Activated CD4-positive, alpha-beta memory T cell treated with anti-CD3 and anti-CD28 coated beads for 36 hours (primary cell): ENCODE data around the gene XK. TPM values are rescaled to one million over a fixed set of nuclear protein-coding genes. Genes with fewer than 3 reads are reported as not detected.
A peak's percentile ranks its signal among the peaks of the same experiment; 100 is the strongest.

Experiments
- CTCF ChIA-PET: fragments of 350-600 bp; sonication (Branson Sonifier 250); formaldehyde crosslinking; loops from one replicate; lab custom pipeline; 2021; ENCODE audit warnings: antibody characterized with exemption, inconsistent platforms; lab: Charles Lee
- POLR2A ChIA-PET: fragments of 350-600 bp; sonication (Branson Sonifier 250); formaldehyde crosslinking; loops from one replicate; lab custom pipeline; 2021; ENCODE audit warnings: antibody characterized with exemption; lab: Charles Lee
- DNase-seq: peaks from one replicate; pipeline ENCODE4 v3.0.0-alpha.2; 2020
- H3K27ac Mint-ChIP-seq: one replicate; pipeline ENCODE4 v1.8.0; 2021; ENCODE audit warnings: mixed read lengths
- H3K27me3 Mint-ChIP-seq: one replicate; pipeline ENCODE4 v1.8.0; 2021; ENCODE audit warnings: mixed read lengths
- H3K36me3 Mint-ChIP-seq: one replicate; pipeline ENCODE4 v1.8.0; 2021; ENCODE audit warnings: mixed read lengths
- H3K4me1 Mint-ChIP-seq: one replicate; pipeline ENCODE4 v1.8.0; 2021; ENCODE audit warnings: low read depth, mixed read lengths
- H3K4me3 Mint-ChIP-seq: one replicate; pipeline ENCODE4 v1.8.0; 2021; ENCODE audit warnings: mild to moderate bottlenecking, mixed read lengths
- H3K9me3 Mint-ChIP-seq: one replicate; pipeline ENCODE4 v1.8.0; 2021; ENCODE audit warnings: mixed read lengths
- intact Hi-C: fragments of 100-400 bp; cut with micrococcal nuclease; formaldehyde crosslinking; loops from one replicate; pipeline ENCODE4 v1.15.1; 2023
- total RNA-seq, 2 experiments: library from RNA; stranded (reverse); gene quantifications; one replicate each; pipeline ENCODE4 v1.2.3, GENCODE V29; 2021

XK gene
- total RNA-seq, 2 experiments from 2014 or later: not detected

GRCh38 chrX:37659047-37659446 lies 26.5 kb upstream of the XK start:
- Mint-ChIP-seq H3K4me1 (no peaks in the 10 kb centered on the region), H3K4me3 (no peak overlapping the region), H3K27ac (no peak overlapping the region), H3K9me3 (no peaks in the 10 kb centered on the region), H3K27me3 (no peaks in the 10 kb centered on the region), H3K36me3 (no peaks in the 10 kb centered on the region)
- no peak for DNase-seq
- CTCF ChIA-PET: no interaction called here
- POLR2A ChIA-PET: no interaction called here
- intact Hi-C loops: no loop called here

- H3K36me3 Mint-ChIP-seq: no peaks in the 10 kb centered on the region
- ChIA-PET CTCF (no interaction called here), POLR2A (no interaction called here)
- H3K27ac Mint-ChIP-seq: no peak overlapping the region
- H3K9me3 Mint-ChIP-seq: no peaks in the 10 kb centered on the region
- DNase-seq: no peak
- H3K4me3 Mint-ChIP-seq: no peak overlapping the region
- H3K27me3 Mint-ChIP-seq: no peaks in the 10 kb centered on the region
- no peaks in the 10 kb centered on the region for H3K4me1 Mint-ChIP-seq
- intact Hi-C loops: no loop called here
Measured at GRCh38 chrX:37662181-37662580, 23.4 kb upstream of the XK start.

GRCh38 chrX:37666516-37666915 lies 19.1 kb upstream of the XK start:
- POLR2A ChIA-PET: no interaction called here
- Mint-ChIP-seq H3K4me3 (no peak overlapping the region), H3K36me3 (no peaks in the 10 kb centered on the region), H3K27ac (no peak overlapping the region), H3K9me3 (no peaks in the 10 kb centered on the region), H3K27me3 (peaks cover 1% of the 10 kb centered on the region), H3K4me1 (no peaks in the 10 kb centered on the region)
- intact Hi-C loops: no loop called here
- DNase-seq: no peak
- CTCF ChIA-PET: no interaction called here

GRCh38 chrX:37667141-37667540 lies 18.4 kb upstream of the XK start:
- Mint-ChIP-seq H3K4me3 (no peak overlapping the region), H3K27me3 (peaks cover 1% of the 10 kb centered on the region), H3K36me3 (no peaks in the 10 kb centered on the region), H3K4me1 (no peaks in the 10 kb centered on the region), H3K27ac (no peak overlapping the region), H3K9me3 (no peaks in the 10 kb centered on the region)
- no peak for DNase-seq
- POLR2A ChIA-PET: no interaction called here
- intact Hi-C loops: no loop called here
- CTCF ChIA-PET: no interaction called here

GRCh38 chrX:37672563-37672962 lies 13.0 kb upstream of the XK start:
- DNase-seq: no peak
- Mint-ChIP-seq H3K4me3 (no peak overlapping the region), H3K36me3 (no peaks in the 10 kb centered on the region), H3K4me1 (peaks cover 2% of the 10 kb centered on the region), H3K27ac (no peak overlapping the region), H3K9me3 (no peaks in the 10 kb centered on the region), H3K27me3 (peaks cover 1% of the 10 kb centered on the region)
- ChIA-PET CTCF (no interaction called here), POLR2A (no interaction called here)
- intact Hi-C loops: no loop called here

GRCh38 chrX:37676811-37677210 lies 8.8 kb upstream of the XK start:
- DNase-seq: no peak
- Mint-ChIP-seq H3K9me3 (no peaks in the 10 kb centered on the region), H3K4me3 (no peak overlapping the region), H3K4me1 (peaks cover 2% of the 10 kb centered on the region), H3K27me3 (no peaks in the 10 kb centered on the region), H3K36me3 (no peaks in the 10 kb centered on the region), H3K27ac (no peak overlapping the region)
- ChIA-PET CTCF (no interaction called here), POLR2A (no interaction called here)
- intact Hi-C loops: no loop called here

- intact Hi-C loops: no loop called here
- no peak for DNase-seq
- CTCF ChIA-PET: no interaction called here
- no peak overlapping the region for H3K27ac Mint-ChIP-seq
- H3K4me3 Mint-ChIP-seq: no peak overlapping the region
- no peaks in the 10 kb centered on the region for H3K9me3 Mint-ChIP-seq
- POLR2A ChIA-PET: no interaction called here
- H3K4me1 Mint-ChIP-seq: peaks cover 2% of the 10 kb centered on the region
- no peaks in the 10 kb centered on the region for H3K27me3 Mint-ChIP-seq
- H3K36me3 Mint-ChIP-seq: no peaks in the 10 kb centered on the region
Measured at GRCh38 chrX:37677243-37677642, 8.3 kb upstream of the XK start.

- Mint-ChIP-seq H3K4me1 (peaks cover 2% of the 10 kb centered on the region), H3K27me3 (peaks cover 2% of the 10 kb centered on the region), H3K36me3 (no peaks in the 10 kb centered on the region), H3K9me3 (no peaks in the 10 kb centered on the region), H3K27ac (no peak overlapping the region), H3K4me3 (no peak overlapping the region)
- intact Hi-C loops: no loop called here
- no peak for DNase-seq
- ChIA-PET POLR2A (no interaction called here), CTCF (no interaction called here)
Measured at GRCh38 chrX:37677765-37678164, 7.8 kb upstream of the XK start.

GRCh38 chrX:37678574-37678973 lies 7.0 kb upstream of the XK start:
- no peak for DNase-seq
- H3K4me3 Mint-ChIP-seq: no peak overlapping the region
- POLR2A ChIA-PET: no interaction called here

GRCh38 chrX:37679230-37679629 lies 6.4 kb upstream of the XK start:
- intact Hi-C loops: no loop called here
- no peaks in the 10 kb centered on the region for H3K9me3 Mint-ChIP-seq
- no peak overlapping the region for H3K4me3 Mint-ChIP-seq
- ChIA-PET POLR2A (no interaction called here), CTCF (interaction anchor here (0.9 kb wide), 1 partner anchor 15 kb away, joined by 3 read pairs; no protein-coding TSS in a partner anchor)
- no peak overlapping the region for H3K27ac Mint-ChIP-seq
- H3K27me3 Mint-ChIP-seq: peaks cover 2% of the 10 kb centered on the region
- DNase-seq: no peak
- no peaks in the 10 kb centered on the region for H3K36me3 Mint-ChIP-seq
- H3K4me1 Mint-ChIP-seq: peaks cover 2% of the 10 kb centered on the region

More at GRCh38 chrX:37678574-37678973, 7.0 kb upstream of the XK start:
- intact Hi-C loops: no loop called here
- no peaks in the 10 kb centered on the region for H3K36me3 Mint-ChIP-seq
- peaks cover 2% of the 10 kb centered on the region for H3K4me1 Mint-ChIP-seq
- CTCF ChIA-PET: interaction anchor here (0.9 kb wide), 1 partner anchor 14 kb away, joined by 3 read pairs; no protein-coding TSS in a partner anchor
- H3K9me3 Mint-ChIP-seq: no peaks in the 10 kb centered on the region
- H3K27me3 Mint-ChIP-seq: peaks cover 2% of the 10 kb centered on the region
- H3K27ac Mint-ChIP-seq: no peak overlapping the region

- no peak overlapping the region for H3K4me3 Mint-ChIP-seq
- H3K9me3 Mint-ChIP-seq: no peaks in the 10 kb centered on the region
Measured at GRCh38 chrX:37679888-37680287, 5.7 kb upstream of the XK start.

GRCh38 chrX:37684426-37684825 lies 1.2 kb upstream of the XK start:
- intact Hi-C loops: no loop called here
- H3K27me3 Mint-ChIP-seq: peaks cover 5% of the 10 kb centered on the region
- no peak overlapping the region for H3K4me3 Mint-ChIP-seq
- H3K36me3 Mint-ChIP-seq: no peaks in the 10 kb centered on the region
- H3K9me3 Mint-ChIP-seq: no peaks in the 10 kb centered on the region
- H3K27ac Mint-ChIP-seq: no peak overlapping the region
- ChIA-PET POLR2A (no interaction called here), CTCF (no interaction called here)
- H3K4me1 Mint-ChIP-seq: peaks cover 6% of the 10 kb centered on the region
- no peak for DNase-seq

More at GRCh38 chrX:37679888-37680287, 5.7 kb upstream of the XK start:
- Mint-ChIP-seq H3K27me3 (peaks cover 3% of the 10 kb centered on the region), H3K36me3 (no peaks in the 10 kb centered on the region), H3K27ac (no peak overlapping the region), H3K4me1 (peaks cover 2% of the 10 kb centered on the region)
- intact Hi-C loops: no loop called here
- CTCF ChIA-PET: no interaction called here
- no peak for DNase-seq
- POLR2A ChIA-PET: no interaction called here

- peaks cover 5% of the 10 kb centered on the region for H3K27me3 Mint-ChIP-seq
- intact Hi-C loops: no loop called here
- ChIA-PET CTCF (no interaction called here), POLR2A (no interaction called here)
- DNase-seq: no peak
- no peaks in the 10 kb centered on the region for H3K36me3 Mint-ChIP-seq
- no peak overlapping the region for H3K27ac Mint-ChIP-seq
- H3K9me3 Mint-ChIP-seq: no peaks in the 10 kb centered on the region
- peak overlapping the region; percentile 9 for H3K4me3 Mint-ChIP-seq
- H3K4me1 Mint-ChIP-seq: peaks cover 6% of the 10 kb centered on the region
Measured at GRCh38 chrX:37684973-37685372, 618 bp upstream of the XK start.
